Breast epithelium (tissue), 3 donors: ENCODE measurements around the gene RRP15.

Source experiments
- CTCF ChIP-seq, 3 donors: fragments of 450-650 bp; IDR thresholded peaks; one replicate each; pipeline ENCODE4 v1.5.1; 2016 to 2017; ENCODE audit warnings: antibody characterized with exemption in 3 of 3, mild to moderate bottlenecking in 3 of 3, moderate library complexity in 3 of 3
- POLR2AphosphoS5 ChIP-seq, 3 donors: sonication (generic); formaldehyde crosslinking; IDR thresholded peaks; one replicate each; pipeline ENCODE4 v1.6.1; 2017; ENCODE audit warnings: antibody characterized with exemption in 3 of 3

- no peak for TF ChIP-seq POLR2AphosphoS5 (IDR thresholded peaks at IDR 0.05)
- no peak for TF ChIP-seq CTCF (IDR thresholded peaks at IDR 0.05)
Observed at GRCh38 chr1:218294546-218294945, 9.5 kb downstream of the RRP15 start.
